ENCODE data around the gene RAI14.

DNA sequence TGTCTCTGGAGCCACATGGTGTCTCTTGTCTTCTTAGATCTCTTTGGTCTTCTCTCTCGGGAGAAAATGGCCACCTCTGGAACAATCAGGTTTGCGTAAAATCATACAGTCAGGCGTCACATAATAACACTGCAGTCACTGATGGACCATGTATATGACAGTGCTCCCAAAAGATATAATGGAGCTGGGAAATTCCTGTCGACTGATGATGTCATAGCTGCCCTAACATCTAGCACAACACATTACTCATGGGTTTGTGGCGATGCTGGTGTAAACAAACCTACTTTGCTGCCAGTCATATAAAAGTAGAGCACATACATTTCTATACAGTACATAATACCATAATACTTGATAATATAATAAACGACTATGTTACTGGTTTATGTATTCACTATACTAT, 30.1 kb upstream of the RAI14 start:
- no peak for TF ChIP-seq EZH2 (IDR thresholded peaks at IDR 0.05; ENCODE audit: borderline replicate concordance)
- TF ChIP-seq, protein P1, sequence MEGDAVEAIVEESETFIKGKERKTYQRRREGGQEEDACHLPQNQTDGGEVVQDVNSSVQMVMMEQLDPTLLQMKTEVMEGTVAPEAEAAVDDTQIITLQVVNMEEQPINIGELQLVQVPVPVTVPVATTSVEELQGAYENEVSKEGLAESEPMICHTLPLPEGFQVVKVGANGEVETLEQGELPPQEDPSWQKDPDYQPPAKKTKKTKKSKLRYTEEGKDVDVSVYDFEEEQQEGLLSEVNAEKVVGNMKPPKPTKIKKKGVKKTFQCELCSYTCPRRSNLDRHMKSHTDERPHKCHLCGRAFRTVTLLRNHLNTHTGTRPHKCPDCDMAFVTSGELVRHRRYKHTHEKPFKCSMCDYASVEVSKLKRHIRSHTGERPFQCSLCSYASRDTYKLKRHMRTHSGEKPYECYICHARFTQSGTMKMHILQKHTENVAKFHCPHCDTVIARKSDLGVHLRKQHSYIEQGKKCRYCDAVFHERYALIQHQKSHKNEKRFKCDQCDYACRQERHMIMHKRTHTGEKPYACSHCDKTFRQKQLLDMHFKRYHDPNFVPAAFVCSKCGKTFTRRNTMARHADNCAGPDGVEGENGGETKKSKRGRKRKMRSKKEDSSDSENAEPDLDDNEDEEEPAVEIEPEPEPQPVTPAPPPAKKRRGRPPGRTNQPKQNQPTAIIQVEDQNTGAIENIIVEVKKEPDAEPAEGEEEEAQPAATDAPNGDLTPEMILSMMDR (IDR thresholded peaks at IDR 0.05; ENCODE audit: poor library complexity): no peak
